MCF 10A (cell line): ENCODE results near the gene OPALIN. TPM values are rescaled to one million over a fixed set of nuclear protein-coding genes. Genes with fewer than 3 reads are reported as not detected.

Experiments used
- BruUV-seq: library from RNA; stranded (reverse); fragments of 400-500 nt; replicated peaks from 2 replicates; lab custom pipeline; 2021; lab: Mats Ljungman, UMichigan
- CTCF ChIA-PET: fragments of 300-600 bp; sonication (Branson Sonifier 250); formaldehyde crosslinking; extraction: SDS; loops from one replicate; lab custom pipeline; 2021; ENCODE audit warnings: antibody characterized with exemption, inconsistent platforms; lab: Yijun Ruan, JAX
- POLR2A ChIA-PET: fragments of 300-600, 350-650 bp; sonication (Branson Sonifier 250); formaldehyde crosslinking; extraction: SDS; loops from one replicate; lab custom pipeline; 2020; ENCODE audit warnings: antibody characterized with exemption, inconsistent platforms; lab: Yijun Ruan, JAX
- DNase-seq: peaks from one replicate; pipeline ENCODE4 v3.0.0-alpha.2; 2018; ENCODE audit not compliant: unreplicated experiment
- H3K27ac Mint-ChIP-seq: one replicate; pipeline ENCODE4 v1.8.0; 2022; ENCODE audit warnings: mild to moderate bottlenecking, low read depth, mixed read lengths; ENCODE audit not compliant: unreplicated experiment
- H3K27me3 Mint-ChIP-seq: one replicate; pipeline ENCODE4 v1.8.0; 2022; ENCODE audit warnings: mixed read lengths; ENCODE audit not compliant: insufficient read depth, unreplicated experiment
- H3K36me3 Mint-ChIP-seq: one replicate; pipeline ENCODE4 v1.8.0; 2022; ENCODE audit warnings: mild to moderate bottlenecking, moderate library complexity, mixed read lengths; ENCODE audit not compliant: insufficient read depth, unreplicated experiment
- H3K4me1 Mint-ChIP-seq: one replicate; pipeline ENCODE4 v1.8.0; 2022; ENCODE audit warnings: mixed read lengths; ENCODE audit not compliant: insufficient read depth, unreplicated experiment
- H3K4me3 Mint-ChIP-seq: one replicate; pipeline ENCODE4 v1.8.0; 2022; ENCODE audit warnings: mild to moderate bottlenecking, moderate library complexity, mixed read lengths; ENCODE audit not compliant: unreplicated experiment
- H3K9me3 Mint-ChIP-seq: one replicate; pipeline ENCODE4 v1.8.0; 2022; ENCODE audit warnings: mixed read lengths; ENCODE audit not compliant: unreplicated experiment
- CTCF ChIP-seq: fragments of 200-600 bp; IDR thresholded peaks from one replicate; pipeline ENCODE4 v1.8.0; 2022; ENCODE audit warnings: antibody characterized with exemption, mild to moderate bottlenecking; ENCODE audit not compliant: unreplicated experiment
- intact Hi-C: fragments of 100-400 bp; cut with micrococcal nuclease; formaldehyde crosslinking; loops from 2 replicates; pipeline ENCODE4 v1.14.1; 2022
- total RNA-seq: library from RNA; stranded (reverse); gene quantifications from 2 replicates; pipeline ENCODE4 v1.2.3, GENCODE V29; 2022

The OPALIN gene
- total RNA-seq, 1 experiment from 2014 or later: not detected

- no peak overlapping the region for H3K27ac Mint-ChIP-seq
- H3K9me3 Mint-ChIP-seq: no peaks in the 10 kb centered on the region
- no peaks in the 10 kb centered on the region for H3K36me3 Mint-ChIP-seq
- ChIA-PET CTCF (interaction anchor here (0.6 to 7.9 kb wide), 44 partner anchors 9 to 903 kb away, joined by 3 to 72 read pairs (median 4); partner anchors contain the start of gene TLL2), POLR2A (interaction anchor here (0.8 to 1.2 kb wide), 2 partner anchors 141 to 458 kb away, joined by 3 read pairs; partner anchors contain the start of gene LCOR)
- DNase-seq: no peak
- peaks cover 19% of the 10 kb centered on the region for H3K4me1 Mint-ChIP-seq
- no peaks in the 10 kb centered on the region for H3K27me3 Mint-ChIP-seq
- peak overlapping the region; percentile 66 for H3K4me3 Mint-ChIP-seq
- intact Hi-C loops: loop anchor here (2.0 kb wide), 1 partner anchor 40 kb away; no protein-coding TSS in a partner anchor
- no TSS peak for BruUV-seq
- TF ChIP-seq CTCF: no peak
Measured at GRCh38 chr10:96374639-96374984, 15.8 kb upstream of the OPALIN start.

- H3K36me3 Mint-ChIP-seq: no peaks in the 10 kb centered on the region
- no peak for DNase-seq
- H3K27ac Mint-ChIP-seq: no peak overlapping the region
- ChIA-PET POLR2A (interaction anchor here (0.7 kb wide), 1 partner anchor 218 kb away, joined by 3 read pairs; no protein-coding TSS in a partner anchor), CTCF (interaction anchor here (0.6 to 7.9 kb wide), 20 partner anchors 8 to 837 kb away, joined by 3 to 72 read pairs (median 7); partner anchors contain the start of gene TLL2)
- no peaks in the 10 kb centered on the region for H3K9me3 Mint-ChIP-seq
- intact Hi-C loops: loop anchor here (2.0 kb wide), 1 partner anchor 39 kb away; no protein-coding TSS in a partner anchor
- H3K4me3 Mint-ChIP-seq: no peak overlapping the region
- no TSS peak for BruUV-seq
- no peak for TF ChIP-seq CTCF
- H3K4me1 Mint-ChIP-seq: peaks cover 21% of the 10 kb centered on the region
- H3K27me3 Mint-ChIP-seq: no peaks in the 10 kb centered on the region
Measured at GRCh38 chr10:96374004-96374403, 15.2 kb upstream of the OPALIN start.

GRCh38 chr10:96371356-96371755 is 12.6 kb upstream of the OPALIN start:
- POLR2A ChIA-PET: no interaction called here
- Mint-ChIP-seq H3K27ac (no peak overlapping the region), H3K36me3 (no peaks in the 10 kb centered on the region), H3K9me3 (no peaks in the 10 kb centered on the region), H3K4me3 (no peak overlapping the region), H3K27me3 (no peaks in the 10 kb centered on the region), H3K4me1 (peaks cover 21% of the 10 kb centered on the region)
- TF ChIP-seq CTCF: no peak
- CTCF ChIA-PET: interaction anchor here (0.6 to 5.5 kb wide), 28 partner anchors 9 to 864 kb away, joined by 3 to 34 read pairs (median 4); partner anchors contain the start of genes BLNK and OPALIN
- DNase-seq: no peak
- no TSS peak for BruUV-seq
- intact Hi-C loops: no loop called here

- H3K9me3 Mint-ChIP-seq: no peaks in the 10 kb centered on the region
- DNase-seq: peak; percentile 64
- H3K27ac Mint-ChIP-seq: no peak overlapping the region
- ChIA-PET CTCF (interaction anchor here (0.6 to 3.5 kb wide), 40 partner anchors 9 to 864 kb away, joined by 3 to 34 read pairs (median 4); partner anchors contain the start of genes BLNK and OPALIN), POLR2A (interaction anchor here (0.6 to 0.8 kb wide), 2 partner anchors 157 to 185 kb away, joined by 3 read pairs; no protein-coding TSS in a partner anchor)
- H3K36me3 Mint-ChIP-seq: no peaks in the 10 kb centered on the region
- TF ChIP-seq CTCF: peak; percentile 89
- intact Hi-C loops: no loop called here
- BruUV-seq: no TSS peak
- peaks cover 18% of the 10 kb centered on the region for H3K4me1 Mint-ChIP-seq
- no peaks in the 10 kb centered on the region for H3K27me3 Mint-ChIP-seq
- H3K4me3 Mint-ChIP-seq: no peak overlapping the region
Measured at GRCh38 chr10:96370584-96371157, 11.9 kb upstream of the OPALIN start.
